Dedifferentiated amniotic fluid mesenchymal stem cell (primary cell): Measurements from ENCODE around the gene TEX54.
"Not testable (repeated sequence)": the region's sequence is repeated elsewhere in the genome, so short reads cannot be mapped to it uniquely, and the experiment has no call there.

Experiments used
- DNase-seq: peaks from one replicate; pipeline ENCODE4 v3.0.0-alpha.2; 2016; ENCODE audit errors: extremely low spot score

Gene TEX54

DNA sequence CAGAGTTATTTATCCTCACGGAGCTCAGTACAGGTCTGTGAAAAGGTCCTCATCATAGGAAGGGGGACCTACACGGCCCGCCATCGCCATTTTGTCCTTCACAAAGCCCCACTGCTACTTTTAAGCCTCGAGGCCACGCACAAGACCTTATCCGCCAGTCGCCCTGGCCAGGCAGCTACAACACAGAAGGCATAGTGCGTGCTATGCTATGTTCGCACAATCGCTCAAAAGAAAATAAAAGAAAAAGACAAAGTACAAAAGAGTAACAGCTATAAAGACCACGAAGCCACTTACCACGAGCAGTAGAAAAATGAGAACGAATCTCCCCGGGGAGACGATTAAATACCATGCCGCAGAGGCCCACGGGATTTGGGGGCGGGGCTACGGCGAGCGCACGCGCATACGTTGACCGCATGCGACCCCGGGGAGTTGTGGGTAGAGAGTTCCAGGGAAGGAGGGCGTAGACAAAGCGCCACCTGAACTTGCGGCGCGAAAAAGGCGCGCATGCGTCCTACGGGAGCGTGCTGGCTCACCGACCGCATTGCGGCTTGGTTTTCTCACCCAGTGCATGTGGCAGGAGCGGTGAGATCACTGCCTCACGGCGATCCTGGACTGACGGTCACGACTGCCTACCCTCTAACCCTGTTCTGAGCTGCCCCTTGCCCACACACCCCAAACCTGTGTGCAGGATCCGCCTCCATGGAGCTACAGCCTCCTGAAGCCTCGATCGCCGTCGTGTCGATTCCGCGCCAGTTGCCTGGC lies 23.1 kb upstream of the TEX54 start:
- peak; percentile 92 for DNase-seq

DNA sequence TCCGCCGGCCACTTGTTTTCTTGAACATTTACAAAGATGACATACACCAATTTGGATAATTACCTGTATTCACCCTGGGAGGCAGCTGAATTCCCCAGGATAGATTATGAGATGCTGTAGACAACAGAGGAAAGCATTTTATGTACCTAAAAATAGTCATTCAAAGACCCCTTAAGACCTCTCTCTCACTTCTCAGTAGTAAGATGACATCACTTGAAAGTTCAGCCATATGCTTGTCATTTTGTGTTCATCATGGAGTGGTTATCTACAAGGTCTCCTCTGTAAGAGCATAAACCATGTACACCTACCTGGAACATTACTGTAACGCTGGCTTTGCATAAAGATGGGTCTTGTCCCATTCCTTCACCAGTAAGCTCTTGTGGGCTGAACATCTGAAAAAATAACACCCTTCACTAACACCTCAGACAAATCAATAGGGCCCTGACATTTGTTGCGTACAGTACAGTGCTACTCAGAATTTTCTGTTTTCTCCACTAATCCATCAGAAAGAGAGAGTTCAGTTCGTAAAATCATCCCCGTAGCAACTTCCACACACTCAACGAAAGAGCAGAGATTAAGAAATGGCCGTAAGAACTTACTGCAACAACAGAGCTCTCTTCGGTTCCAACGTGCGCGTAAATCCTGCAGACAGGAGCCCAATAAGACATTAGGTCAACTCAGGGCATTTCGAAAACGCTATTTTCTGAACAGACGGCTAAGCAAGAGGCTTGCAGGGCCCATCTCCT lies 22.4 kb upstream of the TEX54 start:
- no peak for DNase-seq

DNA sequence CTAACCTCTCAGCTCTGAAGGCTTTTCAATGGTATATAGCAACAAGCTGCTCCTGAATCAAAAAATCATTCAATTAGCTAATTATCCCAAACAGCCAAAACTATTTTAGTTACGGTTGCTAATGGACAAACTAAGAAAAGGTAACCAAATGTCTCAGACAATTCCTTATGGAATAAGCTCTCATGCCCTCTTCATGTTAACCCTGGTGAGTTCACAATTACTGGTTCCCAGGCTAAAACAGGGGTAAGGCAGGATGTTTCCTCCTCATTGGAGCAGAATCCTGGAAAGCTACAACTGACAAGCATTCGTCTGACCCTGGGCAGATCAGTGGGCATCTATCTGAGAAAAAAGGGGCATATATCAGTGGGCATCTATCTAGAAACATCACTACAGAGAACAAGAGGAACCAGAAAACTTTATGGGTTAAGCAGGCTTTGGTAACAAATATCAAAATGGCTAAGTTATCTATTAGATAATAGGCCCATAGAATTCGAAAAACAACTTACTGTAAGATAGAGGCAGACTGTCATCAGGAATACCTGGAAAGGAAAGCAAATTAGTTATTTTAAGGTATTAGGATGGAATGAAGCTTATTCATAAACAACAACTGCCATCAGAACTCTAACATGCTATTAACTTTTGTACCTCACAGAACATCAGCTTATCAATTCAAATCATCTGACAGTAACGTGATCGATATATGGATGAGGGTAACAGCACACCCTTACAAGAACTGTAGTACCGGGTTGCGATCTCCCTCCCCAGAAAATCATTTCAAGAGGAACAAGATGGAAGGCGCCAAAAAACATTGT lies 21.6 kb upstream of the TEX54 start:
- no peak for DNase-seq

DNA sequence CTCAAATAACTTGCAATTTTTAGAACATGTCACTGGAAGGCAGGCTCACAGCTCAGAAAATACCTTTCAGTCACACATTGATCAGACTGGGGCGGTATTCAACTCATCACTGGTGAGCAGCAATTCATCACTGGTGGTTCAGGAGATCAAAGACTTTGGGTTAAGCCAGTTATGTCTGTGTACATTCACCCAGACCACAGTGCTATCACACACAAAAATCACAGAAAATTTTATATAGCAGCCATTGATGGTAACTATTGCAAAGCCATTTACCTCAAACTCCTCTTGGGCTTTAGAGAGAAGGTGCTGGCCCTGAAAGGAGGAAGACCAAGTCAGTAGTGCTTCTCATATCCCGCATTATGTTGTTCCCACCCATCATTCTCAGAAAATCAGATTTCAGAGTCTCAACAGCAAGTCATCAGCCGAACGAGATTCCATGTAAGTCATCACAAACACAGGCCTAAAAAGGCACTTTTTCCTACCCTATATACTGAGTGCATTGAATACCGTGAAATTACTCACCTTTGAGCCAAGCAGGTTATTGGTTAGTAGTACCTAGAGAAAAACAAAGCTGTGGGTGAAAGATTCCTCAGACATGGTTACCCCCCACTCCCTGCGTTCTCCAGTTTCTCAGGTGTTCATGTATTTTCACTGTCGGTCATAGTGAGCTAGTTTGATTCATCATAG lies 20.8 kb upstream of the TEX54 start:
- DNase-seq: no peak

DNA sequence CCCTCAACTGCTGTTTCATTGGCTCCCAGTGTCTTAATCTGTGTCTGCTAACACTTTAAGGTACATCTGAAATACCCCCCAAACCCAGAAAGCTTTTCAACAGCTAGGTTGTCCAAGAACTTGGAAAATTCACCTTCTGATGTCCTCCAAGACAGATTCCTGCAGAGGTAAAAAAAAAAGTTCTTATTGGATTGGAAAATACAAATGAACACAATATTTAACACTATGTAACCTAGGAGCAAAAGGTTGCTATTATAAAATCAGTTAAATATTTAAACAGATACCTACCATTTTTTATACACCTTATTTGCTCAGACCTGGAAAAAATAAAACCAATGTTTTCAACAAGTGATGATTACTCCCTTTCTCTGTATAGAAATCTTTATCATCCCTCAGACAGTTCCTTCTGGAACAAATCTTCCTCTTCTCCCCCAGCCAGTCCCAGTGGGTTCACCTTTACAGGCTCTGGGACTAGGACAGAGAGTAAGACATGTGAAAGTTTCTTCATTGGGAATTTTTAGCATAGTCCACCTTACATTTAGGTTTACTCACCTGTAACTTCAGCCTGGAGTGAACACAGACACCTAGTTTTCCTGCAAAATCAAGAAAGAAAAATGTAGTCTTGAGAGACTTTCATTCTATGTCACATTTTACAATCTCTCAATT lies 20.0 kb upstream of the TEX54 start:
- DNase-seq: no peak

DNA sequence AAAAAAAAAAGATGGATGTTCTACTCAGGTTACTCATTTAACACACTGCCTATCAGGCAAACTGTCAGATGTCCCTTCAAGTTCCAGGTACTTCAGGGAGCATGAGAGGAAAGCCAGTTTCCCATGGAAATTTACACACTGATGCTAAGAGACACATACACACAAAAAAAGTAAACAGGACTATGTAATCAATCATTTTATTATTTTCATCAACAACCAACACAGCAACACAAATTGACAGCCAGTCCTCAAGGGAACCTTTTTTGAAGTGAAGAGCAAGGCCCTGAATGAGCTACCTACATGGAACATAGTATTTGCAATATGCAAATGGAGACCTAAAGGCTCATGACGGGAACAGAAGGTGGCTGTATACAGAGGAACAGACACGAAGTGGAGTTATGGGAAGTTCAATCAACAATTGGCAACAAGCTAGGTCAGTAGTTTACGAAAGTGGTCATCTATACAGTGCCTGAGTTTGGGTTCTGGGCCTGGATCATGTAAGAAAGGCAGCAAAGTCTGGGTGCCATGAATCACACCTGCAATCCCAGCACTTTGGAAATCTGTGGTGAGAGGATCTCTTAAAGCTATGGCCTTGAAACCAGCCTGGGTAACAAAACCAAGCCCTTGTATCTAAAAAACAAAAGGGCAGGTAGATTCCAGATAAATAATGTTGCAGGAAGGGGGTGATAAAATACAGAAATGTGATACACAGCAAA lies 19.3 kb upstream of the TEX54 start:
- no peak for DNase-seq

DNA sequence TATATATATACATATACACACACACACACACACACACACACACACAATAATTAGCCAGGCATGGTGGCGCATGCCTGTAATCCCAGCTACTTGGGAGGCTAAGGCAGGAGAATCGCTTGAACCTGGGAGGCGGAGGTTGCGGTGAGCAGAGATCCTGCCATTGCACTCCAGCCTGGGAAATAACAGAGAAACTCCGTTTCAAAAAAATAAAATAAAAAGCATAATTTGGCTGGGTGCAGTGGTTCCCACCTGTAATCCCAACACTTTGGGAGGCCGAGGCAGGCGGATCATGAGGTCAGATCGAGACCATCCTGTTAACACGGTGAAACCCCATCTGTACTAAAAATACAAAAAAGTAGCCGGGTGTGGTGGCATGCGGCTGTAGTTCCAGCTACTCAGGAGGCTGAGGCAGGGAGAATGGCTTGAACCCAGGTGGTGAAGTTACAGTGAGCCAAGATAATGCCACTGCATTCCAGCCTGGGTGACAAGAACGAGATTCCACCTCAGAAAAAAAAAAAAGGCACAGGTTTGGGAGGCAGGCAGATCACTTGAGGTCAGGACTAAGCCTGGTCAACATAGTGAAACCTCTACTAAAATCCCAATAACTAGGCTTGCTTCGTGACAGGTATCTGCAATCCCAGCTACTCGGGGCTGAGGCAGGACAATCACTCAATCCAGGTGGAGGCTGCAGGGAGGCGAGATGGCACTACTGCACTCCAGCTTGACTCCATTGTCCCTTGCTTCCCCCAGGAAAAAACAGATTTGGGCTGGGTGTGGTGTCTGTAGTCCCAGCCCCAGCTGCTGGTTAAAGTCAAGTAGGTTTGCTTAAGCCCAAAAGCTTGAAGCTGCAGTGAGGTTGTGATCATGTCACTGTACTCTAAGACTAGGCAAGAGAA lies 18.5 kb upstream of the TEX54 start:
- DNase-seq: no peak

DNA sequence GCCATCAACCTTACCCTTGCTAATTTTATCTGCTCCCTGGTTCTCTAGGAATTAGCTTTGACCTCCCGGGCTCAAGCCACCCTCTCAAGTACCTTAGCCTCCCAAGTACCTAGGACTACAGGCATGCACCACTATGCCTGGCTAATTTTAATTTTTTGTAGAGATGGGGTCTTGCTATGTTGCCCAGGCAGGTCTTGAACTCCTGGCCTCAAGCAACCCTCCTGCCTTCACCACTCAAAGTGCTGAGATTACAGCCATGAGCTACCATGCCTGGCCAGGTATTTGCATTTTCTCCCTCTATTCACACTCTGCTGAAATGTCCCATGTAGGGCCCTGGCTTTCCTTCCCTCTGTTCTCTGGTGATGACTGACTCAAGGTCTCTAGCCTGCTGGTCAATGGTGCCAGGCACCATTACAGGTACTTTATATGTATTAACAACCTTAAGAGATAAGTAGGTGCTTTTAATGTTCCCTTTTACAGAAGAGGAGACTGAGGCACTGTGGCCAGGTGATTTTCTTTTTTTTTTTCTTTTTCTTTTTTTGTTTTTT lies 15.2 kb upstream of the TEX54 start:
- no peak for DNase-seq

DNA sequence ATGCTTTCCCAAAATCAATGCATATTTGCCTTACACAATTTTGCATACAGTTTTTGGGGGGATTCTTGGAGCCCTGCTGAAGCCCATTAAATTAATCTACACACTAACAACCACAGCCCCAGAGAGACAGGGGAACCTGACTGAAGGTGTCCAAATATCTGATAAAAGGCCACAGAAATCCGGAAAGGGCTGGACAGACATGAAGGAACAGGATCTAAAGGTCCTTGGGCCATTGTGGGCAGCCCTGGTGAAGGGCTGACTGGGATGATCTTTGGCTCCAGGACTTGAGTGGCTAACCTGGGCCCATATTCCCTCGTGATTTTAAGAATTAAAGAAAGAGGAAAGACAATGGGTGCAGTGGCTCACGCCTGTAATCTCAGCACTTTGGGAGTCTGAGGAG lies 13.5 kb upstream of the TEX54 start:
- no peak for DNase-seq

DNA sequence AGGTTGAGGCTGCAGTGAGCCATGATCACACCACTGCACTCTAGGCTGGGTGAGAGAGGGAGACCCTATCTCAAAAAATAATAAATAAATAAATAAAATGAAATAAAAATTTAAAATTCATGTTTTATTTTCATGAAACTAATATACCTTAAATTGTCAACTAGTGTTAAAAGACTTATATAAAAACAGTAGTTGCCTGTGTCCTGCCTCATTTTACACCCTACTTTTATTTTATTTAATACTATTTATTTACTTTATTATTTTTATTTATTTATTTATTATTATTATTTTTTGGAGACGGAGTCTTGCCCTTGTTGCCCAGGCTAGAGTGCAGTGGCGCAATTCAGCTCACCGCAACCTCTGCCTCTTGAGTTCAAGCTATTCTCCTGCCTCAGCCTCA lies 11.5 kb upstream of the TEX54 start:
- no peak for DNase-seq

DNA sequence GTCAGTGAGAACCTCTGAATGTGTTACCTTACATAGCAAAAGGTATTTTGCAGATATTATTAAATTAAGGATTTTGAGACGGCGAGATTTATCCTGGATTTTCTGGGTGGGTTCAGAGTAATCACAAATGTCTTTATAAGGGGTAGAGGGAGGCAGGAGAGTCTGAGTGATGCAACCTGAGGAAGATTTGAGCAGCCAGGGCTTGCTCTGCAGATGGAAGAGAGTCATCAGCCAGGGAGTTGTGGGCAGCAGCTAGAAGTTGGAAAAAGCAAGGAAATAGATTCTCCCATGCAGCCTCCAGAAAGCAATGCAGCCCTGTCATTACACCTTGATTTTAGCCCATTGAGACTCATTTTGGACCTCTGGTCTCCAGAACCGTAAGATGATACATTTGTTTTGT lies 10.8 kb upstream of the TEX54 start:
- DNase-seq: no peak

DNA sequence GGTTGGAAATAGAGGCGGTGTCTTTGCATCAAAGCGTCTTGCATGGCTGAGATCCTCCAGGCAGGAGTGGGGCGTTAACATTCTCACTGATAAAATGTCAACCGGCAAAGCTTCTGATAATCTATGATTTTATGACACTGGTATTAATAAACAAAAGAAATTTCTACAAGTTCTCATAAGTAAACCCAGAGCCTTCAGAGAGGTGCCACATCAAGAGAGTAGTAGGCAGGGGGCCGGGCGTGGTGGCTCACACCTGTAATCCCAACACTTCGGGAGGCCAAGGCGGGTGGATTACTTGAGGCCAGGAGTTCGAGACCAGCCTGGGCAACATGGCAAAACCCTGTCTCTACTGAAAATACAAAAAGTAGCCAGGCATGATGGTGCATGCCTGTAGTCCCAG lies 10.2 kb upstream of the TEX54 start:
- DNase-seq: not testable (repeated sequence)

DNA sequence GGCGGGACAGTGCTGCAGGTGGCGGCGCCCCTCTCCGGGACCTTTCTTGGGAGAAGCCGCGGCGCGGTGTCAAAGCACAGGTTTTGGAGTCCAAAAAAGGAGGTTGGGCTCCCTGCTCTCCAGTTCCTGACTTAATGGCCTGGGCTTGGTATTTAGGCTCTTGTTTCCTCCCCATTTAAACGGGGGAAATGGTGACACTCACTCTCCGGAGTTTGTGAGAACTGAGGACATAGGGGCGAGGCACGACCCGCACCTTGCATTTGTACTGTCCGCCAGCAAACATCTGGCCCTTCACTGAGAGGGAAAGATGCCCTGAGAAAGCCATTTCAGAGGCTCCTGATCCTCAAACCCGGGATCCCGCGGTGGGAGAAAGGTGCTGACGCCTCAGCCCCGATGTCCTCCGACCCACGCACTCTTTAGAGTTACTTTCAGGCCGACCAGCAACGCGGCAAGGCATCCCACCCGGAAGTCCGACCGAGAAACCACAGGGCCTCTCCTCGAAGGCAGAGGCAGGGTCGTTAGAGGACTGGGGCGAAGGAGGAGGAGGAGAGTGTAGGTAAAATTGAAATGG lies 9.6 kb upstream of the TEX54 start:
- no peak for DNase-seq

DNA sequence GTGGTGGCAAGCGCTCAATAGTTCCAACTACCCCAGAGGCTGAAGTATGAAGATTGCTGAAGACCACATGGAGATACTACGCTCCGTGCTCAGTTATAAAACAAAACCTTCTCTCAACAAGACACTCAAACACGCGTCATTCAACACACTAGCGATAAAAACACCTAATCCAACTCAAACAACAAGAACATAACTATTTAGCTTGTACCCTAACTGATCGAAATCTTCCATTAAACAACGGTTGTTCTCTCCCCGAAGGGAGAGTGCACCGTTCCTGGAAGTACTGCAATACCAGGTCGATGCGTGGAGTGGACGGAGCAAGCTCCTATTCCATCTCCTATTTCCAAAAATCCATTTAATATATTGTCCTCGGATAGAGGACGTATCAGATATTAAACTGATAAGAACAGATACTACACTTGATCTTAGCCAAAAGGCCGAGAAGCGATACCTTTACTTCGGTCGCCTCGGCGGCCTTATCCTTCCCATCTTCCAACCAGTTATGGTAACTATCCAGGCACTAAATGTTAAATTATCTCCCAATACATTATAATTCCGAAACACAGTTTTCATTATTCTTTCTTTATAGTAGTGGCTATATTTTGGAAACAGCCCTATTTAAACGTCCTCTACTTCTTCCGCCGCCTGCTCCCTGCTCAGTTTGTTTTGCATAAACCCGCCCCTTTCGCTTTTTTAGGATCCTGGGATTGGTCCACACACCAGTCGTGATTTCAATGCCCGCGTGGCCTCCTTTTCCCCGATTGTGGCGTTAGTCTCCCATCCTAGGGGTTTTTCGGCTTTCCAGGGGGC lies 8.9 kb upstream of the TEX54 start:
- DNase-seq: peak; percentile 97

DNA sequence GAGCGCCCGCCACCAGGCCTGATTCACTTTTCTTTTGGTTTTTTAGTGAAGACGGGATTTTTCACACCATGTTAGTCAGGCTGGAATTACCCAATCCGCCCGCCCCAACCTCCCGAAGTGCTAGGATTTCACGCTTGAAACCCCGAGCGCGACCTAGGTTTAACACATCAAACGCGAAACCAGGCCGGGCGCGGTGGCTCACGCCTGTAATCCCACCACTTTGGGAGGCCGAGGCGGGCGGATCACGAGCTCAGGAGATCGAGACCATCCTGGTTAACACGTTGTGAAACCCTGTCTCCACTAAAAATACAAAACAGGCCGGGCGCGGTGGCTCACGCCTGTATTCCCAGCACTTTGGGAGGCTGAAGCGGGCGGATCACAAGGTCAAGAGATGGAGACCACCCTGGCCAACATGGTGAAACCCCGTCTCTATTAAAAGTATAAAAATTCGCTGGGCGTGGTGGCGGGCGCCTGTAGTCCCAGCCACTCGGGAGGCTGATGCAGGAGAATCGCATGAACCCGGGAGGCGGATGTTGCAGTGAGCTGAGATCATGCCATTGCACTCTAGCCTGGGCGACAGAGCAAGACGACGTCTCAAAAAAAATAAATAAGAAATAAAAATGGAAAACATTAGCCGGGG lies 8.2 kb upstream of the TEX54 start:
- DNase-seq: peak; percentile 65

DNA sequence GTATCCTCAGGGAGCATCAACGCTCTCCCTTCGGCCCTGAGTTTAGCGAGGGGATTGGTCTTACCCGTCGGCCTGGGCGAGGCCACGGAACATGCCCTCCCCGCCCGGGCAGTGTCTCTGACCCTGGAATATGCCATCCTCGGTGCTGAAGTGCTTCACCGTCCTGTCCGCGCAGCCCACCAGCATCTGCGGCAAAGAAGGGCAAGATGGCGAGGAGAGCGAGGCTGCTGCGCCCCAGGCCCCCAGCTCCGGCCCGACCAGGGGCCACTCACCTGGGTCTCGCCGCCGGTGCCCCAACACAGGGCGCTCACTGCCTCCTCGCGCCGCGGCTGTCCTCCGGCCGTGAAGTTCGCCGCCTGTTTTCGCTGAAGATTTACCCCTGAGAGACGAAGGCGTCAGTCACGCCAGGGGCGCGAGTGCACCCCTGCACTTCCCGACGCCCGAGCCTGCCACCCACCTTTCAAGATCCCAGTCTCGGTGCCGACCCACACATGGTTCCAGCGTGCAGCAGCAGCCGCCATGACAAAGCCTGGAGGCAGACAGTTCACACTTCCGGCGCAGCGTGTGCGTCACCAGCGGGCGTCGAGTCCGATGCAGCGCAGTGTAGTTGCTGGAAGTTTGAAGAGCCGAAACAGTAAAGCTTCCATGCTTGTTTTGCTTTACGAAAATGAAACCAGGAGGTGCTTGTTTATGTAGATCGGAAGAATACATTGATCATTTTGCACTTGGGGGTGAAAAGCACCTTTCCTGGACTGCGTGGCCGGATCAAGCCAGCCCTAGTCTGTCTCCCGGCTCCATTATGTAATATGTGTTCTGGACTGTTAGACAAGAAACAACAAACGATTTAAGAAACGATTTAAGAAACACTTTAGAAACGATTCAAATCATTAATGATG lies 6.7 kb upstream of the TEX54 start, which contains the start of gene WDR74:
WDR74 (minus strand) TSS at position 541 of the 896 bp plus-strand sequence; CDS start at position 521, 20 bp downstream.
- peak; percentile 97 for DNase-seq

DNA sequence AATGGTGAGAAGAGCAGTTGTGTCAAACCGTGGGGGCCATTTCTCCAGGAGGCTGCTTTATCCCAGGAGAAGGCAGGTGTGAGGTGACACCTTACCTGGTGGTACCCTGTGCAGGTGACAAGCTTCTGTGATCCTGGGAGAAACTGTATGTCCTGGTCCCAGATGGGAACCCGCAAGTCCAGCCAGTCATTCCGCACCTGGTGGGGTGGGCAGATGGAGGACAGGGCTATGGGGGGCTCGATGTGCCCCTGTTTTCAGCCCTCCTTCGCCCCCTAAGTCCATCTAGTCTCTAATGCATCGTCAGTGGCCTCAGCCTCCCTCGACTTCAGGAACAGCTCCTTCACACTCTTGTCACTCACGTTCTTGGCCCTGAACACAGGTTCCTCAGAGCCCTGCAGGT lies 2.7 kb upstream of the TEX54 start:
- DNase-seq: no peak
